Endothelial cell of hepatic sinusoid (primary cell): Measurements from ENCODE around the gene TEX54.
"Not testable (repeated sequence)": the region's sequence is repeated elsewhere in the genome, so short reads cannot be mapped to it uniquely, and the experiment has no call there.

ENCODE experiments used
- in situ Hi-C: cut with HindIII; loops from 2 replicates; pipeline ENCODE4 v1.10.0; 2017; ENCODE audit warnings: low sequenced_read_pairs

Gene TEX54

GRCh38 chr11:62835336-62835735 lies 2.7 kb upstream of the TEX54 start:
- in situ Hi-C loops = loop anchor here (5.0 kb wide), 1 partner anchor 38 kb away; no protein-coding TSS in a partner anchor

GRCh38 chr11:62831520-62832335 lies 913 bp downstream of the TEX54 start, which contains the start of gene STX5:
STX5 (minus strand) TSS chr11:62832051; CDS start chr11:62831243, 808 bp downstream.
- in situ Hi-C loops = no loop called here

- in situ Hi-C loops = no loop called here
Observed at GRCh38 chr11:62830904-62831519, 1.6 kb downstream of the TEX54 start.

DNA sequence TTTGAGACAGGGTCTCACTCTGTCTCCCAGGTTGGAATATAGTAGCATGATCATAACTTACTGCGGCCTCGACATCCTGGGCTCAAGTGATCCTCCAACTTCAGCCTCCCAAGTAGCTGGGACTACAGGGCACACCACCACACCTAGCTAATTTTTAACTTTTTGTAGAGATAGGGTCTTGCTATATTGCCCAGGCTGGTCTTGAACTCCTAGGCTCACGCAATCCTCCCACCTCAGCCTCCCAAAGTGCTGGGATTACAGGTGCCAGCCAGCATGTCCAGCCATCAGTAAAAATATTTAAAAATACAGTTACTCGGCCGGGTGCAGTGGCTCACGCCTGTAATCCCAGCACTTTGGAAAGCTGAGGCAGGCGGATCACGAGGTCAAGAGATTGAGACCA lies 4.5 kb downstream of the TEX54 start:
- in situ Hi-C loops = not testable (repeated sequence)

DNA sequence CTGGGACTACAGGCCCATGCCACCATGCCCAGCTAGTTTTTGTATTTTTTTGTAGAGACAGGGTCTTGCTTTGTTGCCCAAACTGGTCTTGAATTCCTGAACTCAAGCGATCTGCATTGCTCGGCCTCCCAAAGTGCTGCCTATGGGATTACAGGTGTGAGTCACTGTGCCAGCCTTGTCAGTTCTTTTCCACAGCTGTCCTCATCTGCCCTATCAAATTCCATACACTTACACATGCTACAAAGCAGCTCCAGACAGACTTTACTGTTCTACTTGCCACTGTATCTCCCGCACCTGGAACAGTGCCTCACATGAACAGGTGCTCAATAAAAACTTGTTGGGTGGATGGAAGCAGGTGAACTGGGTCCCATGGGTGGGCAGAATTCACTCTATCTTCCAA lies 9.0 kb downstream of the TEX54 start:
- in situ Hi-C loops = no loop called here

DNA sequence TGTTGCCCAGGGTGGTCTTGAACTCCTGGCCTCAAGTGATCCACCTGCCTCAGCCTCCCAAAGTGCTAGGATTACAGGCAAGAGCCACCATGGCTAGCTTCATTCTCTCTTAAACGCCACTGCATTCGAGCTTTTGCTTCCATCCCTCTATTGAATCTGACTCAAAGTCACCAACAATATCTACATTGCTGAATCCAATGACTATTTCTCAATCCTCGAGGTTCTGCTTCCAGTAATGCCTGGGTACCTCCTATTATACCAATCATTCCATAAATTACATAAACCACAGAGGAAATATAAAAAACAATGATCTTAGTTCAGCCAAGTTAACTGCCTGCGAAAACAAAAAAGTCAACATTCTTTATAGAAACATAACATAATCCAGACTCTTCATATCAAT lies 15.5 kb downstream of the TEX54 start:
- in situ Hi-C loops = no loop called here

- in situ Hi-C loops = no loop called here
Observed at GRCh38 chr11:62816557-62816956, 16.1 kb downstream of the TEX54 start.

GRCh38 chr11:62811659-62812058 lies 21.0 kb downstream of the TEX54 start:
- in situ Hi-C loops = no loop called here

- in situ Hi-C loops = no loop called here
Observed at GRCh38 chr11:62810748-62811147, 21.9 kb downstream of the TEX54 start.

- in situ Hi-C loops = no loop called here
Observed at GRCh38 chr11:62806611-62807121, 26.0 kb downstream of the TEX54 start.

DNA sequence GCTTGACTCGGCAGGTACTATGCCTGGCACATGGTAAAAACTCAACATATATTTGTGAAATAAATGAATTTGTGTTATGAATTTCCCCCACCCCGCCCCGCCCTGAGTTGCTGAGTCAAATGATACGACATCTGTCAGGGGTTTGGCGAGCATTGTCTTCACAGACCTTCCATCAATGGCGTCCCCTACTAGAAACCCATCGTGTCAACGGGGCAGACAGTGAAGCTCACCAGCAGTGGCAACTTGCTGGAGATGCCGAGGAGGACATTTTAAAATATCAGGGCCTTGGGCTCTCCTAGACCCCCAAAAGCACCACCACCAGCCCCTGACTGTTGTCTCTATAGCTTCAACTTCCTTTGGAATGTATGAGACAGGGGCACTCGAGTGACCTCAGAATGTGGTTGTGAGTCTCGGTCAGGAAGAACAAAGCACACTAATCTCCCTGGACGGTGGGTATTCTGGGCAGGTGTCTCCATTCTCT lies 26.6 kb downstream of the TEX54 start:
- in situ Hi-C loops = no loop called here

- in situ Hi-C loops = no loop called here
Observed at GRCh38 chr11:62805076-62805892, 27.4 kb downstream of the TEX54 start, which contains the start of gene NXF1. NXF1 (minus strand) TSS chr11:62805440; CDS start chr11:62805356, 84 bp downstream.

DNA sequence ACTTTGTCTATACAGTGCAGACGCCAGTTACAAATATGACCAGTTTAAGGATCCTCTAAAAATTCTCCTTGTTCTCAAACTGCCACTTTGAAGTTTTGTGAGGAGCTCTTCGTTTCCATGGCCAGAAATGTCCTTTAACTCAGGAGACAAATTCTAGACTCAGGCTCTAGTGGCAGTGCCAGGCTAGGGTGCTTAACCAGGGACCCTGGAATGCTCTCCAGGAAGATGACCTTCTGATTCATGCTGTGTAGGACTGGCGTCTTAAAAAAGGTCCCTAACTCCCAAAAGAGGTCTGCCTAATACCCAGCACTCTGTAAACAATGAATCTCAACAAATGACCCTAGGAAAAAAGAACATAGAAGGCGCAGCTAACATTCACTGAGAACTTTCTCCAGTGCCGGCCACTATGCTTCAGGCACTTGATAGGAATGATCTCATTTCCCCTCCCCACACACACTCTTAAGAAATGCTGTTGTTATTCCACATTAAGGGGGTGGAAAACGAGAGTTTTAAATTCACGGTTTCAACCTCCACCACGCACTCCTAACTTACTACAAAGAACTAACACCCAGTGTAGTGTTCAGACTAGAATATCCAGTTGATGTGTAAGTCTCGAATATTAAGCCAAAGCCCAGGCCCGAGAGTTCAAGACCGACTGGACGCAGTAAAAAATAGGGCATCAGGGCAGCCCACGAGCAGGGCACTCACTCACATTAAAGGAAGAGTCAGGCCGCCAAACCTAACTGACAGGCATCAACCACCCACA lies 28.1 kb downstream of the TEX54 start:
- in situ Hi-C loops = no loop called here

GRCh38 chr11:62801071-62801470 lies 31.6 kb downstream of the TEX54 start:
- in situ Hi-C loops = no loop called here

- in situ Hi-C loops = loop anchor here (5.0 kb wide), 1 partner anchor 38 kb away; the partner anchor contains the start of gene WDR74
Observed at GRCh38 chr11:62799486-62799885, 33.2 kb downstream of the TEX54 start.

DNA sequence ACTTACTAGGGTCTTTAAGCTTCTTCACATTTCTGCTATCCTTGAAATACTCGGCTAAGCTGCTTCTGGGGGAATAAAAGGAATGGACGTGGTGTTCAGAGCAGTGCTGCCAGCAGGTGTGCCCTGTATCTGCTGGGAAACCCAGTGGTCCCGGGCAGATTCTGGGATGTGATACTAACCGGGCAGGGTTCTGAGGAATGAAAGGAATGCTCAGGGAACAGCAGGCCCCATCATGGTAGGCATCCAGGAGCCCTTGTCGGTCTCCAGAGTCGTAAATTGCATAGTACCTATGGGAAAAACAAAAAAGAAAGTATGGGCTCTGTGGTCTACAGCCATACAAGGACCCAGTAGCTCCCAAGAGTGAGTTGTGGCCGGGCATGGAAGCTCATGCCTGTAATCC lies 36.4 kb downstream of the TEX54 start:
- in situ Hi-C loops = loop anchor here (5.0 kb wide), 1 partner anchor 41 kb away; the partner anchor contains the start of gene WDR74

DNA sequence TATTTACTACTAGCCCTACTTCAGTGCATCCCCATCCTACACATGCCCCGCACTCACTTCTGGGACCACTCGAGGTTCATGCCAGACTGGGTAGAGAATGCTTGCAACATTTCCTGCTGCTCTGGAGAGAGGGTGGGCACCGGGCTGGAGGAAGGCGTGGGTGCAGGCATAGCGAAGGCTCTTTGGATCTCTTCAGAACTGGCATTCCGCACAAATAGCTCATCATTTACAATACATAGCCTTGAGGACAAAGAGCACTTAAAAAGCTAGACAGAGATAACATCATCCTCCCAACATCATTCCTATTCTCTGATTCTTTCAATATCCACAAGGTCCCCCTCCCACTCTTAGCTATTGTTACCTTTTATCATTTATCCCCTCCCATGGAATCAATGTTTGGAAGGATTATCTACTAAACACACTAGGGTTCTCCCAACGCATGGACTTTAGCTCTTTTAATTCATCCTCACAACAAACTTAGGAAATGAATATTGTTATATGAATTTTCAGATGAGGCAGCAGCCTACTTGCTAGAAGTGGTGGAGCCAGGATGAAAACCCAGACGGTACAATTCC lies 38.4 kb downstream of the TEX54 start:
- in situ Hi-C loops = no loop called here

- in situ Hi-C loops = no loop called here
Observed at GRCh38 chr11:62792202-62792575, 40.5 kb downstream of the TEX54 start.

DNA sequence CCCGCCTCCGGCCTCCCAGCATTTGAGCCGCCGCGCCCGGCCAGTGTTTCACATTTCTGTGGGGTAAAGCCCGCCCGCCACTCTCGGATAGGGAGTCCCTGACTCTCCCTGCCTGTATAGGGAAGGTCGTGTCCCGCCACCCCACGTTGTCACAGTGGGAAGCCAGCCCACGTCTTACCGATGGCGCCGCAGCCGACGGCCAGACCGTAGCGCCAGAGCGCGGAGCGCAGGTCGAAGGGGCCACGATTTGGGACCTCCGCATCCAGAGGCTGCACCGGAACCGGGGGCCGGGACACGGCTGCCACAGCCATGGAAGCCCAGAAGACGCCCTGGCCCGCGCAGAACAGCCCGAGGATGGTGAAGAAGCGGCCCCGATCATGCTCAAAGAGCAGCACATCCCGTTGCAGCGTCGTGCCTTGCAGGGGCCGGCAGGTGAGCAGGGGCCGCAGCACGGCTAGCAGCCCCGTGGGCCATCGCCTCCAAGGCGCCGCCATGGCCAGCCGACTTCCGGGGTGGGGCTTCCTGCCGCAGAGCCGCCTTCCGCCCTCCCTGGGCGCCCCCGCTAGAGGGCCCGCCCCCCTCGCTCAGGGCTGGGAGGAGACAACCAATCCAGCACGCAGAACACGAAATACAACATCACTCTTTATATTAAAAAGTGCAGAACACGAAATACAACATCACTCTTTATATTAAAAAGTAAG lies 41.0 kb downstream of the TEX54 start, which contains the start of gene TMEM223:
TMEM223 (minus strand) TSS at position 506 of the 701 bp plus-strand sequence; CDS start at position 494, 12 bp downstream.
- in situ Hi-C loops = no loop called here
